Tracheal epithelial cell (primary cell): ENCODE results near the gene NFYA. TPM values are rescaled to one million over a fixed set of nuclear protein-coding genes. Genes with fewer than 3 reads are reported as not detected.

Experiments used
- total RNA-seq: library from RNA; depleted of rRNA; stranded (reverse); fragments of >200 nt; gene quantifications from 2 replicates; pipeline ENCODE4 v1.2.1, GENCODE V29; 2014

NFYA gene
- 11.9 and 14.9 TPM in 2 replicates for total RNA-seq

GRCh38 chr6:41072836-41073202 lies at the start of gene NFYA:
Gene NFYA, plus strand, starts transcription at chr6:41072974. Its CDS starts 6,116 bp downstream, at chr6:41079090.

GRCh38 chr6:41039060-41039998 lies 33.4 kb upstream of the NFYA start, which contains the start of gene UNC5CL:
Gene UNC5CL, minus strand, starts transcription at chr6:41039221. Its CDS starts 4,147 bp downstream, at chr6:41035074.

GRCh38 chr6:41042226-41043055 lies 30.3 kb upstream of the NFYA start, which contains the start of gene TSPO2:
Gene TSPO2, plus strand, starts transcription at chr6:41042467. Its CDS starts 519 bp downstream, at chr6:41042986.

GRCh38 chr6:41053041-41053440 lies 19.7 kb upstream of the NFYA start, which contains the start of gene APOBEC2:
Gene APOBEC2, plus strand, starts transcription at chr6:41053202. Its CDS starts 146 bp downstream, at chr6:41053348.

GRCh38 chr6:41071923-41072835 lies 595 bp upstream of the NFYA start, which contains the start of gene OARD1:
Gene OARD1, minus strand, starts transcription at chr6:41072356. Its CDS starts 722 bp downstream, at chr6:41071634.

Other genes with a start within 250 kb of the NFYA start
- 0.43 and 1.2 TPM in 2 replicates for gene UNC5CL, start 33.8 kb upstream of the NFYA start, total RNA-seq
- gene TSPO2, start 30.5 kb upstream of the NFYA start, total RNA-seq = not detected in 2 replicates
- not detected in 2 replicates for gene APOBEC2, start 19.8 kb upstream of the NFYA start, total RNA-seq
- gene OARD1, start 618 bp upstream of the NFYA start, total RNA-seq = 8.2 and 16.2 TPM in 2 replicates
- not detected in 2 replicates for gene TREML1, start 81.4 kb downstream of the NFYA start, total RNA-seq
- gene TREM2, start 90.1 kb downstream of the NFYA start, total RNA-seq = 2.8 and 3.1 TPM in 2 replicates
- gene TREML2, start 128.2 kb downstream of the NFYA start, total RNA-seq = not detected in 2 replicates
- gene TREML4, start 155.4 kb downstream of the NFYA start, total RNA-seq = not detected in 2 replicates
- gene TREM1, start 213.7 kb downstream of the NFYA start, total RNA-seq = 0.72 TPM in 1 of 2 replicates, not detected in the other